GM18873 (cell line): ENCODE results near the gene CHAC1.

Source experiments
- ATAC-seq: cut with Tn5 transposase; IDR thresholded peaks from one replicate; pipeline ENCODE4 v1.9.1; 2021; ENCODE audit warnings: mild to moderate bottlenecking, moderate library complexity, moderate number of reproducible peaks; ENCODE audit not compliant: unreplicated experiment, low FRiP score

The CHAC1 gene

GRCh38 chr15:40981186-40981585, 27.9 kb downstream of the CHAC1 start:
- no peak for ATAC-seq

- no peak for ATAC-seq
These were observed 29.6 kb downstream of the CHAC1 start for GRCh38 chr15:40982855-40983254.

- no peak for ATAC-seq
These were observed 31.1 kb downstream of the CHAC1 start for GRCh38 chr15:40984406-40984805.

- no peak for ATAC-seq
These were observed 31.7 kb downstream of the CHAC1 start for GRCh38 chr15:40984964-40985363.

- ATAC-seq, result no peak
These were observed 32.5 kb downstream of the CHAC1 start for GRCh38 chr15:40985541-40986330.

- no peak for ATAC-seq
These were observed 33.5 kb downstream of the CHAC1 start for GRCh38 chr15:40986820-40987219.

GRCh38 chr15:40988156-40988555, 34.9 kb downstream of the CHAC1 start:
- no peak for ATAC-seq

GRCh38 chr15:40990080-40990479, 36.8 kb downstream of the CHAC1 start:
- ATAC-seq, result no peak

GRCh38 chr15:40990789-40991188, 37.5 kb downstream of the CHAC1 start:
- no peak for ATAC-seq

- ATAC-seq, result no peak
These were observed 38.1 kb downstream of the CHAC1 start for GRCh38 chr15:40991355-40991754.

- no peak for ATAC-seq
These were observed 39.0 kb downstream of the CHAC1 start for GRCh38 chr15:40992241-40992741.

- no peak for ATAC-seq
These were observed 39.6 kb downstream of the CHAC1 start for GRCh38 chr15:40992825-40993224.

- no peak for ATAC-seq
These were observed 42.4 kb downstream of the CHAC1 start for GRCh38 chr15:40995656-40996055.

GRCh38 chr15:40999190-40999589, 45.9 kb downstream of the CHAC1 start:
- no peak for ATAC-seq

- ATAC-seq, result no peak
These were observed 48.4 kb downstream of the CHAC1 start for GRCh38 chr15:41001524-41002214.

- ATAC-seq, result no peak
These were observed 51.2 kb downstream of the CHAC1 start for GRCh38 chr15:41004490-41004889.
